Keratinocyte (primary cell): ENCODE data around the gene RBM22. TPM values are rescaled to one million over a fixed set of nuclear protein-coding genes. Genes with fewer than 3 reads are reported as not detected.

Experiments
- DNase-seq: peaks from one replicate; pipeline ENCODE4 v3.0.0-alpha.2; 2011; ENCODE audit warnings: low read depth, missing footprints, low spot score
- FAIRE-seq: peaks from 2 replicates; lab custom pipeline; 2011; peaks lifted over from hg19 to GRCh38; lab: Jason Lieb, UNC
- H2AFZ ChIP-seq: 2 replicates; pipeline ENCODE4 v1.6.0; 2012; ENCODE audit warnings: low read length, control low read depth, inconsistent platforms; ENCODE audit not compliant: control insufficient read depth
- H3K27ac ChIP-seq: 2 replicates; pipeline ENCODE4 v1.5.1; 2011; ENCODE audit warnings: low read length; ENCODE audit not compliant: control insufficient read depth, insufficient read depth
- H3K27me3 ChIP-seq: 3 replicates; pipeline ENCODE4 v1.6.0; 2011; ENCODE audit warnings: low read length; ENCODE audit not compliant: control insufficient read depth, insufficient read depth; ENCODE audit errors: extremely low read depth
- H3K36me3 ChIP-seq, 2 experiments: 2 replicates in 1 of 2; 3 replicates in 1 of 2; pipeline ENCODE4 v1.5.1; 2011; ENCODE audit warnings: low read length in 2 of 2, mild to moderate bottlenecking in 1 of 2; ENCODE audit not compliant: control insufficient read depth in 2 of 2, insufficient read depth in 2 of 2; ENCODE audit errors: extremely low read depth in 1 of 2
- H3K4me1 ChIP-seq: 3 replicates; pipeline ENCODE4 v1.5.1; 2011; ENCODE audit warnings: low read length; ENCODE audit not compliant: control insufficient read depth, insufficient read depth; ENCODE audit errors: extremely low read depth
- H3K4me2 ChIP-seq: 3 replicates; pipeline ENCODE4 v1.6.0; 2011; ENCODE audit warnings: low read depth, low read length; ENCODE audit not compliant: control insufficient read depth, insufficient read depth; ENCODE audit errors: extremely low read depth
- H3K4me3 ChIP-seq, 3 experiments: fragments of 200-600 bp in 1 of 3; sonication (generic) in 1 of 3; 2 replicates in 2 of 3; 3 replicates in 1 of 3; pipeline ENCODE4 v1.5.1; 2011 to 2016; ENCODE audit warnings: low read length in 3 of 3, mild to moderate bottlenecking in 3 of 3, control low read depth in 2 of 3, inconsistent platforms in 1 of 3, low read depth in 1 of 3, mixed read lengths in 1 of 3, mixed run types in 1 of 3, moderate library complexity in 1 of 3; ENCODE audit not compliant: control insufficient read depth in 2 of 3, insufficient read depth in 2 of 3; ENCODE audit errors: extremely low read depth in 1 of 3
- H3K79me2 ChIP-seq: 2 replicates; pipeline ENCODE4 v1.6.0; 2012; ENCODE audit warnings: low read length; ENCODE audit not compliant: control insufficient read depth, insufficient read depth
- H3K9ac ChIP-seq: 3 replicates; pipeline ENCODE4 v1.6.0; 2011; ENCODE audit warnings: low read length; ENCODE audit not compliant: control insufficient read depth, insufficient read depth; ENCODE audit errors: extremely low read depth
- H3K9me1 ChIP-seq: 3 replicates; pipeline ENCODE4 v1.6.0; 2011; ENCODE audit warnings: low read length; ENCODE audit not compliant: control insufficient read depth, insufficient read depth; ENCODE audit errors: extremely low read depth
- H3K9me3 ChIP-seq: 2 replicates; pipeline ENCODE4 v1.5.1; 2012; ENCODE audit warnings: low read depth, low read length; ENCODE audit not compliant: control insufficient read depth
- H4K20me1 ChIP-seq: 3 replicates; pipeline ENCODE4 v1.6.0; 2011; ENCODE audit warnings: low read length; ENCODE audit not compliant: control insufficient read depth, insufficient read depth; ENCODE audit errors: extremely low read depth
- CTCF ChIP-seq, 3 experiments: IDR thresholded peaks in 1 of 3; conservative IDR thresholded peaks in 1 of 3; optimal IDR thresholded peaks in 1 of 3; 2 replicates in 2 of 3; 3 replicates in 1 of 3; pipeline versions ENCODE3 to v1.5.1; 2011; ENCODE audit warnings: low read length in 3 of 3, mild to moderate bottlenecking in 3 of 3, moderate library complexity in 2 of 3, control low read depth in 1 of 3, inconsistent platforms in 1 of 3; ENCODE audit not compliant: insufficient read depth in 2 of 3; ENCODE audit errors: extremely low read depth in 1 of 3
- EZH2 ChIP-seq: IDR thresholded peaks from one replicate; pipeline ENCODE4 v1.6.1; 2012; ENCODE audit warnings: inconsistent platforms, mild to moderate bottlenecking, low read length, moderate library complexity
- dilution Hi-C: fragments of 300-500 bp; cut with MboI; formaldehyde crosslinking; loops from one replicate; pipeline ENCODE4 v1.7.0; 2020; ENCODE audit warnings: low sequenced_read_pairs; ENCODE audit not compliant: extremely low pct_ligation_motif_present
- polyA plus RNA-seq, 5 experiments: library from polyadenylated mRNA; depleted of rRNA in 3 of 5; stranded (reverse) in 3 of 5; stranded (forward) in 1 of 5; unstranded in 1 of 5; fragments of >200 nt; gene quantifications; 1 replicate in 1 of 5; 2 replicates in 3 of 5; 3 replicates in 1 of 5; pipeline versions ENCODE4 v1.2.1 to v1.2.3, GENCODE V29; 2011 to 2012; ENCODE audit warnings: missing spikeins in 2 of 5, low read depth in 1 of 5, low replicate concordance in 1 of 5

RBM22 gene
- polyA plus RNA-seq, 1 donor (not counting 4 experiments of a cell fraction or from before 2014, with no cell fraction given): 34.7 TPM

DNA sequence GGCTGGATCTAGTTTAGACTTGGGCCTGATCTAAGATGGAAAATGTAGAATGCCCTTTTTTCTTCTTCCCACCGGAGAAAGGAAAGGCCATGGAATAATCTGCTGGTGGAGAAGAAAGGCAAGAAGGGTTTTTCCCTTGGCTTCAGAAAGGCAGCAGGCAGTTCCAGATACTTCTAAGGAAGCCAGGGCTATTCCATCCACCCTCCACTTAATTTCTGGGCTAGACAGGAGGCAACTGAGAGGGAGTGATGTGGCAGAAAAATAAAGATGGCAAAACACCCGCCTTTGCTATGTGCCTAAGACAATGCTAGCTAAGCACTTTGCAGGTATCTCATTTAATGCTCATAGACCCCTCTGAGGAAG lies 29.9 kb downstream of the RBM22 start:
- Histone ChIP-seq H3K79me2 (no peaks in the 10 kb centered on the region), H3K27me3 (peaks cover 18% of the 10 kb centered on the region), H3K4me3 (no peak overlapping the region), H4K20me1 (no peaks in the 10 kb centered on the region), H3K4me2 (no peak overlapping the region), H3K36me3 (no peaks in the 10 kb centered on the region), H2AFZ (no peak overlapping the region), H3K9ac (no peak overlapping the region), H3K4me1 (peaks cover 17% of the 10 kb centered on the region), H3K27ac (no peak overlapping the region), H3K9me3 (no peaks in the 10 kb centered on the region), H3K9me1 (no peaks in the 10 kb centered on the region)
- no peak for TF ChIP-seq CTCF (optimal IDR thresholded peaks at IDR 0.05 in 1 of 3, IDR thresholded peaks at IDR 0.05 in 1 of 3, conservative IDR thresholded peaks at IDR 0.05 in 1 of 3; ENCODE audit: extremely low read depth in 1 of 3, insufficient read depth in 2 of 3, low read length in 3 of 3)
- TF ChIP-seq EZH2: no peak
- DNase-seq: no peak
- no peak for FAIRE-seq
- dilution Hi-C loops: no loop called here

- H3K9me1 ChIP-seq: no peaks in the 10 kb centered on the region
- DNase-seq: no peak
- H3K9me3 ChIP-seq: no peaks in the 10 kb centered on the region
- no peaks in the 10 kb centered on the region for H4K20me1 ChIP-seq
- peaks cover 18% of the 10 kb centered on the region for H3K4me1 ChIP-seq
- H3K27ac ChIP-seq: no peak overlapping the region
- no peak for FAIRE-seq
- no peak overlapping the region for H2AFZ ChIP-seq
- no peaks in the 10 kb centered on the region for H3K36me3 ChIP-seq
- no peak overlapping the region for H3K4me2 ChIP-seq
- dilution Hi-C loops: no loop called here
- TF ChIP-seq CTCF (optimal IDR thresholded peaks at IDR 0.05 in 1 of 3, IDR thresholded peaks at IDR 0.05 in 1 of 3, conservative IDR thresholded peaks at IDR 0.05 in 1 of 3; ENCODE audit: extremely low read depth in 1 of 3, insufficient read depth in 2 of 3, low read length in 3 of 3): no peak
- TF ChIP-seq EZH2: no peak
- no peaks in the 10 kb centered on the region for H3K79me2 ChIP-seq
- peaks cover 18% of the 10 kb centered on the region for H3K27me3 ChIP-seq
- no peak overlapping the region for H3K9ac ChIP-seq
- H3K4me3 ChIP-seq: no peak overlapping the region
Observed at GRCh38 chr5:150670275-150670947, 30.5 kb downstream of the RBM22 start.
